Measurements from ENCODE around the gene FBXL16. TPM values are rescaled to one million over a fixed set of nuclear protein-coding genes. Genes with fewer than 3 reads are reported as not detected.

Gene FBXL16
- total RNA-seq, 1 experiment from 2014 or later: 22.2 TPM

DNA sequence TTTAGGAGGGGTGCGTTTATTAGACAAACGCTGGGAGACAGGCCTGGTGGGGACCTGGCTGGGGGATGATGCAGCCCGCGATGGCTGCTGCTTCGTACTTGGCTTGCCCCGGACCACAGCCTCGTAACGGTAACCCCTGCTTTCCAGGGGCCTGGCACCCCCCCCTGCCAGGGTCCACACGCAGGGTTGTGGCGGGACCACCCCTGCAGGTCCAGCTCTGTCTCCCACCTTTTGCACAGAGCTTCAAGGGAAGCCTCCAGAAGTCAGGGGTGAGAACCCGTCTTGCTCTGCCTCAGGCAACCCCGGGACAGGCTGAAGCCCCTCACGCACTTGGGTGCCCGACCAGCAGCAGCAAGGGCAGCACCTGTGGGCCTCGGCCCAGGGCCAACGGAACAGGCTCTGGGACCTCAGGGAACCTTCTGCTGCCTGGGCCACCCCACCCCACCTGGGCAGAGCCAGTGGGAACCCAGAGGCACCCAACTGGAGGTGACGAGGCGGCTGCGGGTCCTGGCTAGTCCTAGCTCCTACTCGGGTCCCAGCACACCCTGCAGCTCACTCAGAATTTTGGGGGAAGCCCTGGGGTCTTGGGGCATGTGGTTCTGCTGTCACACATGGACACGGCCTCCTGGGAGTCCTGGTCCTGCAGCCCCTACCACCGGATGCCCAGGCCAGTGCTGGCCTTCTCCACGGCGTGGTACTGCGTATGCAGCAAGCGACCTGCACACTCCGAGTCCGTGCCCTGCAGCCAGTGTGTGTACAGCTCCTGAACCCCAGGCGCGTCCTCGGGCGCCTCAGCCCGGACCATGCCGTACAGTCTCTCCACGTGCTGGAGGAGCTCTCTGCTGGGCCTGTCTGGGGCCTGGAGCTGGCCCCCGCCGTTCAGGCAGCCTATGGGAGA is 24.4 kb upstream of the FBXL16 start:
- POLR2A ChIA-PET (ENCODE audit: unreplicated experiment): no interaction called here
- Histone ChIP-seq H3K36me3 (ENCODE audit: low read depth) (no peaks in the 10 kb centered on the region), H3F3A (ENCODE audit: insufficient read depth, low read depth) (peaks cover 24% of the 10 kb centered on the region), H3K4me1 (replicated peaks; ENCODE audit: insufficient read depth) (no peaks in the 10 kb centered on the region), H3K9me3 (ENCODE audit: insufficient read depth, low read depth) (no peaks in the 10 kb centered on the region), H3K27me3 (ENCODE audit: insufficient read depth, low read depth) (no peaks in the 10 kb centered on the region), H2AFZ (no peak overlapping the region), H3K4me3 (no peak overlapping the region), H3K79me2 (ENCODE audit: low read depth) (no peaks in the 10 kb centered on the region), H4K20me1 (ENCODE audit: insufficient read depth) (peaks cover 4% of the 10 kb centered on the region; the same call in 1 of the 2 replicates), H3K4me2 (no peak overlapping the region), H3K27ac (no peak overlapping the region), H3K9me2 (ENCODE audit: insufficient read depth) (no peaks in the 10 kb centered on the region)
- CTCF ChIA-PET: no interaction called here
- peak in 1 of 2 experiments; percentile 19 for DNase-seq
- TF ChIP-seq, protein P1, sequence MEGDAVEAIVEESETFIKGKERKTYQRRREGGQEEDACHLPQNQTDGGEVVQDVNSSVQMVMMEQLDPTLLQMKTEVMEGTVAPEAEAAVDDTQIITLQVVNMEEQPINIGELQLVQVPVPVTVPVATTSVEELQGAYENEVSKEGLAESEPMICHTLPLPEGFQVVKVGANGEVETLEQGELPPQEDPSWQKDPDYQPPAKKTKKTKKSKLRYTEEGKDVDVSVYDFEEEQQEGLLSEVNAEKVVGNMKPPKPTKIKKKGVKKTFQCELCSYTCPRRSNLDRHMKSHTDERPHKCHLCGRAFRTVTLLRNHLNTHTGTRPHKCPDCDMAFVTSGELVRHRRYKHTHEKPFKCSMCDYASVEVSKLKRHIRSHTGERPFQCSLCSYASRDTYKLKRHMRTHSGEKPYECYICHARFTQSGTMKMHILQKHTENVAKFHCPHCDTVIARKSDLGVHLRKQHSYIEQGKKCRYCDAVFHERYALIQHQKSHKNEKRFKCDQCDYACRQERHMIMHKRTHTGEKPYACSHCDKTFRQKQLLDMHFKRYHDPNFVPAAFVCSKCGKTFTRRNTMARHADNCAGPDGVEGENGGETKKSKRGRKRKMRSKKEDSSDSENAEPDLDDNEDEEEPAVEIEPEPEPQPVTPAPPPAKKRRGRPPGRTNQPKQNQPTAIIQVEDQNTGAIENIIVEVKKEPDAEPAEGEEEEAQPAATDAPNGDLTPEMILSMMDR (conservative IDR thresholded peaks at IDR 0.05): no peak
- no peak for TF ChIP-seq EZH2 (IDR thresholded peaks at IDR 0.05; ENCODE audit: low read depth)
- no TSS peak for BruUV-seq (replicated peaks)
- intact Hi-C loops (cut with micrococcal nuclease; ENCODE audit: unreplicated experiment): no loop called here

DNA sequence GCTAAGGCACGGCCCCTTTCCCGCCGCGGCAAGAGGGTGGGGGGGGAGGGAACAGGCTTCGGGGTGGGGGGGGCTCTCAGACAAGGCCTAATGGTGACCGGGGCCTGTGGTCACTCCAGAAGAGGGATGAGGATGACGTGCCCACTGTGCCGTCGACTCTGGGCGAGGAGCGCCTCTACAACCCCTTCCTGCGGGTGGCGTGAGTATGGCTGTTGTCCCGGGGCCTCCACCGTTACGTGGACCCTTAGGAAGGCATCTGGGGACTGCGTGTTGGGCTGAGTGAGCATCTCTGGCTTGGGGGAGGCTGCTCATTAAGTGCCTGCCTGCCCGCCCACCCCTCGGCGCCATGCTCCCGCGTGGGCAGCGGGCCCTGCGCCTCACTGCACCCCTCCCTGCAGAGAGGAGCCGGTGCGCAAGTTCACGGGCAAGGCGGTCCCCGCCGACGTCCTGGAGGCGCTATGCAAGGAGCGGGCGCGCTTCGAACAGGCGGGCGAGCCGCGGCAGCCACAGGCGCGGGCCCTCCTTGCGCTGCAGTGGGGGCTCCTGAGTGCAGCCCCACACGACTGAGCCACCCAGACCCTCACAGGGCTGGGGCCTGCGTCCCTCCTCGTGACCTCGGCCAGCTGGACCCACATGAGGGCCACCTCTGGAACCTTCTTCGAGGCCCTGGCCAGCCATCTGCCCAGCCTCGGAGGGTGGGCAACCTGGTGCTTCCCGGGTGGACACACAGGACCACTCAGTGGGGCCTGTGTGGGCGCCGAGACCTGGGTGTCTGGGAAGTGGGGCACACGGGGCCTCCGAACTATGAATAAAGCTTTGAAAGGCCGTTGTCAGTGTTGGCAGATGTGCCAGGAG is 23.5 kb upstream of the FBXL16 start:
- H3K27ac ChIP-seq: no peak overlapping the region
- H3K4me1 ChIP-seq (replicated peaks; ENCODE audit: insufficient read depth): no peaks in the 10 kb centered on the region
- no peak for TF ChIP-seq EZH2 (IDR thresholded peaks at IDR 0.05; ENCODE audit: low read depth)
- TF ChIP-seq, protein P1 (conservative IDR thresholded peaks at IDR 0.05): no peak
- peaks cover 4% of the 10 kb centered on the region; the same call in 1 of the 2 replicates for H4K20me1 ChIP-seq (ENCODE audit: insufficient read depth)
- no peak overlapping the region; the same call in 1 of the 2 replicates for H3K4me3 ChIP-seq
- H3K9me2 ChIP-seq (ENCODE audit: insufficient read depth): no peaks in the 10 kb centered on the region
- no peak overlapping the region for H2AFZ ChIP-seq
- CTCF ChIA-PET: no interaction called here
- peak in 1 of 2 experiments; percentile 29 for DNase-seq
- no peaks in the 10 kb centered on the region for H3K36me3 ChIP-seq (ENCODE audit: low read depth)
- no TSS peak for BruUV-seq (replicated peaks)
- POLR2A ChIA-PET (ENCODE audit: unreplicated experiment): no interaction called here
- peaks cover 25% of the 10 kb centered on the region for H3F3A ChIP-seq (ENCODE audit: insufficient read depth, low read depth)
- H3K79me2 ChIP-seq (ENCODE audit: low read depth): no peaks in the 10 kb centered on the region
- peak overlapping the region; percentile 99 for H3K4me2 ChIP-seq
- no peaks in the 10 kb centered on the region for H3K27me3 ChIP-seq (ENCODE audit: insufficient read depth, low read depth)
- no peaks in the 10 kb centered on the region for H3K9me3 ChIP-seq (ENCODE audit: insufficient read depth, low read depth)
- intact Hi-C loops (cut with micrococcal nuclease; ENCODE audit: unreplicated experiment): loop anchor here (1.0 kb wide), 1 partner anchor 11 kb away; the partner anchor contains the start of gene CIAO3

Data from PC-9 (cell line).